PC-3 (cell line): ENCODE data around the gene DCAF16.

Experiments
- CTCF ChIP-seq: fragments of 300-600 bp; sonication (generic); conservative IDR thresholded peaks from 2 replicates; pipeline ENCODE4 v1.5.1; 2017; ENCODE audit warnings: antibody characterized with exemption, low read depth, mild to moderate bottlenecking, low read length
- EZH2 ChIP-seq: fragments of 300-600 bp; sonication (generic); IDR thresholded peaks from one replicate; pipeline ENCODE4 v1.6.1; 2017; ENCODE audit warnings: antibody characterized with exemption, mild to moderate bottlenecking, low read length; ENCODE audit not compliant: unreplicated experiment

- TF ChIP-seq CTCF = no peak
- TF ChIP-seq EZH2 = no peak
Measured at GRCh38 chr4:17770845-17771244, 39.7 kb downstream of the DCAF16 start.
